Naive B cell (primary cell): ENCODE measurements around the gene SRSF5. TPM values are rescaled to one million over a fixed set of nuclear protein-coding genes. Genes with fewer than 3 reads are reported as not detected.

ENCODE experiments used
- ATAC-seq, 2 donors: fragments of 150-1000 bp; cut with Tn5 transposase; 2 replicates each; pipeline ENCODE4 v1.10.0; 2021; ENCODE audit warnings: low read depth in 2 of 2, mild to moderate bottlenecking in 2 of 2, moderate library complexity in 2 of 2
- DNase-seq: peaks from one replicate; pipeline ENCODE4 v3.0.0; 2022
- H3K27ac Mint-ChIP-seq, 6 donors: one replicate each; pipeline ENCODE4 v1.8.0; 2020 to 2022; ENCODE audit warnings: mild to moderate bottlenecking in 6 of 6, mixed read lengths in 6 of 6, moderate library complexity in 5 of 6, inconsistent platforms in 2 of 6
- H3K27me3 Mint-ChIP-seq, 3 donors: one replicate each; pipeline ENCODE4 v1.8.0; 2021 to 2022; ENCODE audit warnings: mixed read lengths in 3 of 3, mild to moderate bottlenecking in 1 of 3
- H3K36me3 Mint-ChIP-seq, 2 donors: one replicate each; pipeline ENCODE4 v1.8.0; 2020 to 2022; ENCODE audit warnings: mixed read lengths in 2 of 2, inconsistent platforms in 1 of 2, mild to moderate bottlenecking in 1 of 2
- H3K4me1 Mint-ChIP-seq, 3 donors: one replicate each; pipeline ENCODE4 v1.8.0; 2020 to 2022; ENCODE audit warnings: mixed read lengths in 3 of 3, inconsistent platforms in 1 of 3, mild to moderate bottlenecking in 1 of 3, moderate library complexity in 1 of 3
- H3K4me3 Mint-ChIP-seq, 8 donors: one replicate each; pipeline ENCODE4 v1.8.0; 2020 to 2022; ENCODE audit warnings: mild to moderate bottlenecking in 8 of 8, mixed read lengths in 8 of 8, moderate library complexity in 8 of 8, inconsistent platforms in 2 of 8
- H3K9me3 Mint-ChIP-seq, 7 donors: one replicate each; pipeline ENCODE4 v1.8.0; 2020 to 2022; ENCODE audit warnings: mixed read lengths in 7 of 7, mild to moderate bottlenecking in 5 of 7, inconsistent platforms in 2 of 7, moderate library complexity in 1 of 7
- polyA plus RNA-seq, 6 donors: library from polyadenylated mRNA; unstranded; fragments of 300-500 nt; fragmentation: Illumina TruSeq; gene quantifications; one replicate each; pipeline ENCODE4 v1.2.3, GENCODE V29; 2021; ENCODE audit warnings: low read depth in 6 of 6

Gene SRSF5
- polyA plus RNA-seq, 6 donors from 2014 or later = 654 to 1,299 (median 1,165) TPM

DNA sequence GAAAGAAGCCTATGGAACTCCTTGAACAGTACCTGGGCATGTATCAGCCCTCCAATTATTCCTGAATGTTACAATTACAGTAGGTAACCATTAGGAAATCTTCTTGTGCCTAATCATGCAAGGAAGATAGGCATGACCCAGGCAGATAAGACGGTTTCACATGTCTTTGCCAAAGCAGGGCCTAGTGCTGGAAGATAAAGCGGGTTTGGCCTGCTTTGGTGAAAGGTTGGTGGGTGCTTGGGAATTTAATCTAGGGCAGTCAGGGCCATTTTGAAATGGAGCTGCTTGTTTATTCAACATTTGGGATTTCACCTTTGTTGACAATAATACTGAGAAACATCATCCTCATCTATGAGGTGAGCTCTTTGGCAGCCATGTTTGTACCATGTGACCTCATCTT lies 12.5 kb upstream of the SRSF5 start:
- Mint-ChIP-seq H3K27ac (no peak overlapping the region), H3K9me3 (no peaks in the 10 kb centered on the region), H3K27me3 (peaks cover 0 to 21% (median 13%) of the 10 kb centered on the region in 3 donors), H3K4me1 (peaks cover 0 to 13% (median 9%) of the 10 kb centered on the region in 3 donors), H3K4me3 (no peak overlapping the region), H3K36me3 (no peaks in the 10 kb centered on the region)
- ATAC-seq (no peak), DNase-seq (no peak)

DNA sequence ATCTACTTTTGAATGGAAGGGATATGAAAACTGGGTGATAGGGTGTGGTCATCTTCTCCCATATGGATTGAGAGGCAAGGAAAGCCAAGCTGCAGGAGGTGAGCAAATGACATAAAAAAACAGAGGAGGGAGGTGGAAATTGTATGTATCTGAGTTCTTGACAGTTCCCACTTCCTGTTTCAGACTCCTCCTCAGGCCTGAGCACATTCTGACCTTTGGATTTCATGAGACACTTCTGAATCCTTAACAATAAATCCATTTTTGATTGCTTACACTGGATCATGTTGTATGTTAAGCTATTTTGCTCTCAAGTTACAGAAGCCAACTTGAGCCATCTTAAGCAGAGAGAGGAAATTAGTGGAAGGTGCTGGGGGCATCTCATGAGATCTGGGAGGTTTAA lies 11.6 kb upstream of the SRSF5 start:
- Mint-ChIP-seq H3K4me1 (peaks cover 0 to 13% (median 9%) of the 10 kb centered on the region in 3 donors), H3K4me3 (no peak overlapping the region), H3K27ac (no peak overlapping the region), H3K36me3 (no peaks in the 10 kb centered on the region), H3K27me3 (peaks cover 0 to 21% (median 13%) of the 10 kb centered on the region in 3 donors), H3K9me3 (no peaks in the 10 kb centered on the region)
- no peak for DNase-seq
- ATAC-seq = no peak

DNA sequence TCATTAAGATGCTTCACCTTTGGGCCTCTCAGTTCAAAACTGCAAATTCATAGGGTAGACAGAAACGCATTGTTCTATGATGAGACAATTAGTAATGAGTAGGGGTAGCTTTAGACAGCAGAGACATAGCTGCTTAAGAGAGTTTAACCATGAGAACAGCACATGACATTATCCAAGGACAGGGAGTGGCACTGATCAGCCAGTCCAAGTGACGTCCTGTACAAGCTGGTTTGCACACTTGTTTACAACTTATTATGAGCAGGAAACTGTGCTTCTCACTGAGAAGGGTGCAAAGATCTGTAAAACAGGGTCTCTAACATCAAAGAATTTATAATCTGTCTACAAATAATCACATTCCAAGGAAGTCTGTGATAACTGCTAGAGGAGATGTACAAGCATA lies 11.2 kb upstream of the SRSF5 start:
- Mint-ChIP-seq H3K4me3 (no peak overlapping the region), H3K27ac (no peak overlapping the region), H3K9me3 (no peaks in the 10 kb centered on the region), H3K4me1 (peaks cover 0 to 16% (median 9%) of the 10 kb centered on the region in 3 donors), H3K36me3 (no peaks in the 10 kb centered on the region), H3K27me3 (peaks cover 0 to 21% (median 13%) of the 10 kb centered on the region in 3 donors)
- no peak for DNase-seq
- ATAC-seq = no peak

DNA sequence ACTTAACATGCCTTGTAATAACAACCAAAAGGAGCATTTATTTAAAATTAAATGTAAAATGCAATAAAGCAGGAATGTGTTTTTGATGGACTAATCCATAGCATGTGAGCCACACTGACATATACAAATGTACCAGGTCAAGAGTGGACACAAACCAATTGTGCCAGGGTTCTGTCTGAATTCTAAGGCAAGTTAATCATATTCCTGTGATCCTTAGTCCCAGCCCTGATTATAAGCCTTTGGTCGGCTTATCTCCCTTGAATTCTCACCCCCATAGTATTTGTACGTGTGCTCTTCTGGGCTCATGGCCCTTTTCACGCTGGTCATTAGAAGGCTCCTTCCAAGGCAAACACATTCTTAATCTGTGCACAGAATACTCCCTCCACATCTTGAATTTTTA lies 10.6 kb upstream of the SRSF5 start:
- no peak overlapping the region for H3K27ac Mint-ChIP-seq
- peaks cover 0 to 21% (median 13%) of the 10 kb centered on the region in 3 donors for H3K27me3 Mint-ChIP-seq
- ATAC-seq (no peak), DNase-seq (no peak)
- H3K4me3 Mint-ChIP-seq = no peak overlapping the region
- H3K36me3 Mint-ChIP-seq = no peaks in the 10 kb centered on the region
- H3K9me3 Mint-ChIP-seq = no peaks in the 10 kb centered on the region
- peaks cover 0 to 19% (median 9%) of the 10 kb centered on the region in 3 donors for H3K4me1 Mint-ChIP-seq

DNA sequence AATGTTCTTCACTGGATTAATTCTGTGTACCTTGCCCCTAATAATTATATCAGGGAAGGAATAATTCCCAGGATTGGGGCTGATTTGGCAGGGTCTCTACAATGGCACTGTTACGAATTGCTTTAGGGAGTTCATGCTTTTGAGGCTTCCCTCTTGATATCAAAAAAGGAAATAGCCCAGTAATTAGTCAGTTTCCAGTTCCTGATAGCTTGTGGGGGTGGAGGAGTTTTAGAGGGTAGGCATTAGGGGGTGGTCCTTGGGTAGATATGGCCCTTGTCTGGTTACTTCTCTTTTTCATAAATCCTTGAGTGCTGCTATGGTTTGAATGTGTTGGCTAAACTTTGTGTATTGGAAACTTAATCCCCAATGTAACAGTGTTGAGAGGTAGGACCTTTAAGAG lies 6.1 kb upstream of the SRSF5 start:
- peak overlapping the region in 1 of 6 donors; percentile 69 for H3K27ac Mint-ChIP-seq
- no peak overlapping the region for H3K4me3 Mint-ChIP-seq
- peaks cover 0 to 13% (median 12%) of the 10 kb centered on the region in 3 donors for H3K27me3 Mint-ChIP-seq
- ATAC-seq (no peak), DNase-seq (no peak)
- H3K36me3 Mint-ChIP-seq = no peaks in the 10 kb centered on the region
- peaks cover 1 to 6% (median 3%) of the 10 kb centered on the region in 3 donors for H3K4me1 Mint-ChIP-seq
- H3K9me3 Mint-ChIP-seq = peaks cover 0 to 2% (median 0%) of the 10 kb centered on the region in 7 donors

DNA sequence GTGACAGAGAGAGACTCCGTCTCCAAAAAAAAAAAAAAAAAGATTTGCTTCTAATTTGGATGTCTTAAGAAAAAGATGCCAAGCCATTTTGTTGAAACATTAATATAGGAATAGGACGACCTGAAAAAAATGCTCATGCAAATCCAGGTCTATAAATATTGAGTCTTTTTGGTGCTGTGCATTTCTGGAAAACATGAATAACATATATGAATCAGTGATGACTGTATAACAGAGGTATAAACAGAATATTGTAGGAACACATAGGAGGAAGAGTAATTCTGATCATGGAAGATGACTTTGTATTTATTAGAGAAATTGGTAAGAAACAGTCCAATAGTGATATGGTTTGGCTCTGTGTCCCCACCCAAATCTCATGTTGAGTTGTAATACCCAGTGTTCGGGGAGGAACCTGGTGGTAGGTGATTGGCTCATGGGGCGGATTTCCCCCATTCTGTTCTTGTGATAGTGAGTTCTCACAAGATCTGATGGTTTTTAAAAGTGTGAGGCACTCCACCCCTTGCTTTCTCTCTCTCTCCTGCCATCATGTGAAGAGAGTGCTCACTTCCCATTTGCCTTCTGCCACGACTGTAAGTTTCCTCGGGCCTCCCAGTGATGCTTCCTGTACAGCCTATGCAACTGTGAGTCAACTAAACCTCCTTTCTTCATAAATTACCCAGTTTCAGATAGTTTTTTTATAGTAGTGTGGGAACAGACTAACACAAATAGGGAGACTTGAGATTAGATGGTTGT lies 3.0 kb upstream of the SRSF5 start:
- Mint-ChIP-seq H3K9me3 (peaks cover 0 to 4% (median 0%) of the 10 kb centered on the region in 7 donors), H3K27ac (no peak overlapping the region), H3K27me3 (no peaks in the 10 kb centered on the region), H3K36me3 (peaks cover 22 to 24% of the 10 kb centered on the region in 2 donors), H3K4me1 (peaks cover 25 to 34% (median 34%) of the 10 kb centered on the region in 3 donors), H3K4me3 (peak overlapping the region in 2 of 8 donors; percentile 17 to 62)
- no peak for DNase-seq
- ATAC-seq = no peak

DNA sequence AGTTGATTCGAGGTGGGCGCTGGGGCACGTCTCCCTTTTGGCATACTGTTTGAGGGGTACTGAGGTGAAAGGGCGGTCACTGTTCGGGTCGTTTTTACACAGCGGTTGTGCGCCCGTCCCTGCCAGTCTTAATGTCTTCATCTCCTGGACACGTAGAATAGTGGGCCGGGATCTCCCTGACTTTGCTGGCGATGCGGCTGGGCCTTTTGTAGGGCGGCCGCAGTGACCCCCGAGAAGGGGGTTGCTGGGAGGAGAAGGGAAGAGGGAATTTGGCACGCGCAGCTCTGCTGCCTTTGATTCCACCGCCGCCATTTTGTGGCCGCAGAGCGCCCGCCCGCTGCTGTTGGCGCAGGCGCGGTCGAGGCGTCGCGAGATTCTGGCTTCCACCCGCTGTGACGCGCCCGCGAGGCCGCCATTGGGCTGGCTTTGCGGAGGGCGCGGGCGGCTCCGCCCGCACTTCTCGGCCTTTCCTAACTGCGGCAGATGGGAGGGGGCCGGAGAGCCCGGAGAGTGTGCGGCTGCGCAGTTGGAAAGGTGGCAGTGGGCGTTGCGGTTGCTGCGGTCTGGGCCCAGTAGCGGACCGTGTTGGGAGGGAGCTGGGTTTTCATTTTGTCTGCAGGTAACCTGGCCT lies 542 bp downstream of the SRSF5 start:
- ATAC-seq = peak; percentile 68 to 69
- Mint-ChIP-seq H3K9me3 (peaks cover 0 to 4% (median 0%) of the 10 kb centered on the region in 7 donors), H3K4me3 (peak overlapping the region; percentile 96 to 100 (median 99)), H3K27ac (peak overlapping the region; percentile 99 to 100 (median 100)), H3K4me1 (peaks cover 39 to 63% (median 48%) of the 10 kb centered on the region in 3 donors), H3K27me3 (no peaks in the 10 kb centered on the region), H3K36me3 (peaks cover 30 to 44% of the 10 kb centered on the region in 2 donors)
- peak; percentile 87 for DNase-seq

DNA sequence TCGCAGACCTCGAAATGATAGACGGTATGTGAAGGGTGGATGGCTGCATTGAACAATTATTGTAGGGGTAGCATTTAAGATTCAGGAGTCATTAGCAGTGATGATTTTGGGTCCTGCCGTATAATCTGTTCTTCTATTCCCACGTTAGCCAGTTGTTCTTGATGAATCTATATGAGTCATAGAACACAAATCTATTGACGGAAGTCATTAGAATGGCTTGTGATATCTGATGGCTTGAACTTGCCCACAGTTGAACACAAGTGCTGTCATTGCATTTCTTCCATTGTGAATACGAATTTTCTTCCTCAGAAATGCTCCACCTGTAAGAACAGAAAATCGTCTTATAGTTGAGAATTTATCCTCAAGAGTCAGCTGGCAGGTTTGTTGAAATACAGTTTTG lies 1.9 kb downstream of the SRSF5 start:
- DNase-seq (no peak), ATAC-seq (no peak)
- Mint-ChIP-seq H3K4me1 (peaks cover 46 to 69% (median 48%) of the 10 kb centered on the region in 3 donors), H3K36me3 (peaks cover 30 to 44% of the 10 kb centered on the region in 2 donors), H3K9me3 (peaks cover 0 to 4% (median 0%) of the 10 kb centered on the region in 7 donors), H3K4me3 (peak overlapping the region; percentile 96 to 100 (median 99)), H3K27me3 (no peaks in the 10 kb centered on the region), H3K27ac (peak overlapping the region; percentile 99 to 100 (median 100))

DNA sequence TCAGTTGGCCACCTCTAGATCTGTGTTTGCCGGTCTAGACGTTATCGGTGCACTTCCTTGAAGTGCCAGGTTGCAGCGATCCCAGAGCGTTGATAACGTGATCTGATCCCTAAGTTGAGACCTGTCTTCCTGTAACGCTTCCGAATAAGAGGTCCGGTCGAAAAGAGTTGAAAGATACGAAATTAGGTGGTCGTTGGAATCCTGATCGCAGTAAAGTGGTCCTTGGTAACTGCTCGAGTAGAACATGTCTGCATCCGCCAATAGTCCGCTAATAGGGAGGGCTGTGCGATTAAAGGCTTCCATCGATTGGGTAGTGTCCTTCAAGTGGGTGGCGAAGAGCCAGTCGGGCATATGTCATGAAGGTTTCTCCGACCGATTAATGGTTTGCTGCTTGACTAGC lies 2.7 kb downstream of the SRSF5 start:
- Mint-ChIP-seq H3K27ac (peak overlapping the region; percentile 11 to 77 (median 64)), H3K9me3 (peaks cover 0 to 2% (median 0%) of the 10 kb centered on the region in 7 donors), H3K4me3 (peak overlapping the region in 6 of 8 donors; percentile 12 to 100 (median 48)), H3K4me1 (peaks cover 46 to 75% (median 48%) of the 10 kb centered on the region in 3 donors), H3K27me3 (no peaks in the 10 kb centered on the region), H3K36me3 (peaks cover 30 to 44% of the 10 kb centered on the region in 2 donors)
- DNase-seq (no peak), ATAC-seq (no peak)

DNA sequence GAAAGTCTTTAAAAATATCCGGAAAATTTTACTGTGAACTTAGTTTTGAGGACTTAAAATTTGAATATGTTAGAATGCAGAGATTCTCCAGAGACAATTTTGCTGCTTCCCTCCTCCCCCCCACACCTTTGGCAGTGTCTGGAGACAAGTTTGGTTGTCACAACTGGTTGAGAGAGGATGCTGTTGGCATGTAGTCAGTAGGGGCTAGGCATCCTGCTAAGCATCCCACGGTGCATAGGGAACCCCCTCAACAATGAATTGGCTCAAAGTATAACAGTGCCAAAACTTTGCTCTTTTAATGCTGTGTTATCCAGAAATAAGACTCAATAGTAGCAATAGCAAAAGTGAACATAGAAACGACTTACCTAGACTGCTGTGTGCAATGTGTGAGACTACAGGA lies 3.6 kb downstream of the SRSF5 start:
- Mint-ChIP-seq H3K36me3 (peaks cover 31 to 44% of the 10 kb centered on the region in 2 donors), H3K27ac (peak overlapping the region in 4 of 6 donors; percentile 16 to 71 (median 46)), H3K4me3 (peak overlapping the region in 2 of 8 donors; percentile 13 to 100), H3K9me3 (peaks cover 0 to 2% (median 0%) of the 10 kb centered on the region in 7 donors), H3K27me3 (no peaks in the 10 kb centered on the region), H3K4me1 (peaks cover 48 to 79% (median 49%) of the 10 kb centered on the region in 3 donors)
- no peak for ATAC-seq
- no peak for DNase-seq

DNA sequence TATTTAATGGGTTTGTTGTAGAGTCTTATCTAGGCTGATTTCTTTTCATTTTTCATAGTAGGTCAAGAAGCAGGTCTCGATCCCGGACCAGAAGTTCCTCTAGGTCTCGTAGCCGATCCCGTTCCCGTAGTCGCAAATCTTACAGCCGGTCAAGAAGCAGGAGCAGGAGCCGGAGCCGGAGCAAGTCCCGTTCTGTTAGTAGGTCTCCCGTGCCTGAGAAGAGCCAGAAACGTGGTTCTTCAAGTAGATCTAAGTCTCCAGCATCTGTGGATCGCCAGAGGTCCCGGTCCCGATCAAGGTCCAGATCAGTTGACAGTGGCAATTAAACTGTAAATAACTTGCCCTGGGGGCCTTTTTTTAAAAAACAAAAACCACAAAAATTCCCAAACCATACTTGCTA lies 4.2 kb downstream of the SRSF5 start:
- Mint-ChIP-seq H3K4me1 (peaks cover 51 to 79% (median 54%) of the 10 kb centered on the region in 3 donors), H3K27me3 (no peaks in the 10 kb centered on the region), H3K27ac (peak overlapping the region in 4 of 6 donors; percentile 45 to 71 (median 52)), H3K4me3 (peak overlapping the region in 3 of 8 donors; percentile 20 to 100 (median 50)), H3K36me3 (peaks cover 37 to 44% of the 10 kb centered on the region in 2 donors), H3K9me3 (peaks cover 0 to 2% (median 0%) of the 10 kb centered on the region in 7 donors)
- no peak for DNase-seq
- ATAC-seq = no peak

DNA sequence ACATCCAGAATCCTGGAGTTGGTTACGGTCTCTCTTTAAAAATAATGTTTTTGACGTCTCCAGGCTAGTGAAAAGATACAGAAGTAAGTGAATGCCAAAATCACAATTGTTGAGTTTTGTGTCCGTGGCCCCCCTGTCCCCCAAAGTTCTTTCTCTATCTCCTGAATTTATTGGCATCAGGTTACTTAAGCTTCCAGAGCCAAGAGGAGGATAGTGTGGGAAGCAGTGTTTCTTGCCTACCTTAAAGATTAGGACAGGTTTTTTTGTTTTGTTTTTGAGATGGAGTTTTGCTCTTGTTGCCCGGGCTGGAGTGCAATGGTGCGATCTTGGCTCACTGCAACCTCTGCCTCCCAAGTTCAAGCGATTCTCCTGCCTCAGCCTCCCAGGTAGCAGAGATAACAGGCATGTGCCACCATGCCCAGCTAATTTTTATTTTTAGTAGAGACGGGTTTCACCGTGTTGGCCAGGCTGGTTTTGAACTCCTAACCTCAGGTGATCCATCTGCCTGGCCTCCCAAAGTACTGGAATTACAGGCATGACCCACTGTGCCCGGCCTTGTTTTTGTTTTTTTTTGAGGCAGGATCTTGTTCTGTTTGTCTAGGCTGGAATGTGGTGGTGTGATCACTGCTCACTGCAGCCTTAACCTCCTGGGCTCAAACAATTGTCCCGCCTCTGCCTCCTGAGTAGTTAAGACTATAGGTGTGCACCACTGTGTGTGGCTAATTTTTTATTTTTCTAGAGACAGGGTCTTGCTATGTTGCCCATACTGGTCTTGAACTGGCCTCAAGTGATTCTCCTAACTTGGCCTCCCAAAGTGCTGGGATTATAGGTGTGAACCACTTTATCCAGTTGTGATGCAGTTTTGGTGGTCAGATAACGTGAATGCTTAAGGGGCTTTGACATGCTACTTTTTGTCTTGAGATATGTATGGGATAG lies 5.4 kb downstream of the SRSF5 start:
- H3K27ac Mint-ChIP-seq = peak overlapping the region in 3 of 6 donors; percentile 83 to 86 (median 85)
- peaks cover 54 to 74% (median 56%) of the 10 kb centered on the region in 3 donors for H3K4me1 Mint-ChIP-seq
- no peaks in the 10 kb centered on the region for H3K27me3 Mint-ChIP-seq
- peaks cover 43% of the 10 kb centered on the region in 2 donors for H3K36me3 Mint-ChIP-seq
- ATAC-seq = peak in 1 of 2 donors; percentile 6
- no peak for DNase-seq
- peak overlapping the region in 2 of 8 donors; percentile 56 to 66 for H3K4me3 Mint-ChIP-seq
- peaks cover 0 to 2% (median 0%) of the 10 kb centered on the region in 7 donors for H3K9me3 Mint-ChIP-seq
